ENCODE measurements around the gene KIAA0040.

Gene KIAA0040

DNA sequence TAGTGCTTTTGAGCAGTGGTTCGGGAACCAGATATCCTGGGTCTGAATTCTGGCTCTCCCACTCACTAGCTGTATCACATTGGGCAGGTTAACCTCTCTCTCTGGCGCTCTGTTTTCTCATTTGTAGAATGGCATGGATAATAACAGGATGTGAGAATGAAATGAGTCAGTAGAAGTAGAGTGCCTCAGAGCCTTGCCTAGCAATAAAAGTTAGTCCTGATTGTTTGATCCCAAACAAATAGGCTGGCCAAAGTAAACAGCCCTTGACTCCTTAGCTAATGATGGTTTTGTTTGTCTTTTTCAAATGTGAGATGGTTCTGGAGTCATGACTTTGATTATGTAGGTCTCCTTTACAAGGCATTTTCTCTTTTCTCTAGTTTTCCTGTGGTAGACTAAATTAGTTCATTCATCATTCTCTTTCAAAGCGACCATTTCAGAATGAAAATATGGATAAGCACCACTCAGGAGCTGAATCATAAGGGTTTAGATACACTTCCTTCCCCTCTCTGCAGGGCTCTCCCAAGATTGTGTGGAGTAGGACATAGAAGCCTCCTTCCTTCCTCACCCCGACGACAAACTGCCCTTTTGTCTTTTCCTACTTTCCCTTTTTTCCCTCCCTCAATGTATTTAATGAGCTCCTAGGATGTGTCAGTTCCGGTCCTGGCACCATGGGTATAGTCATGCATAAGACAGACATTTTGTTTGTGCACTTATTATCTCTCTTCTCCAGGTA, 23.1 kb downstream of the KIAA0040 start:
- DNase-seq, result no peak

DNA sequence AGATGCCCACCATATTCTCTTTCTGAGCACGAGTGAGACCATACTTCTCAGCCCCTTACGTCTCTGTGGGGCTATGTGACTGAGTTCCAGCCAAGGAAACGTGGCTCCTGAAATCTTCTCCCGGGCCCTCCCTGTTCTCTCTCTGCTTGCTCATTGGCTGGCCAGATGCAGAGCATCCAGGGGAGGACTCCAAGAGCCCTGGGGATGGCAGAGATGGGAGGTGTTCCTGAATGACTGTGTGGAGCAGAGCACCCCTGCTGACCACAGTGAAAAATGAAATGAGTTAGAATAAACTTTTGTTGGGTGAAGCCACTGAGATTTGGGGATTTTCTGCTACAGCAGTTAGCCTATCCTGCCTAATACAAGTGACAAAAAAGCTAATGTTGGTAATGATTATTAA, 23.8 kb downstream of the KIAA0040 start:
- no peak for DNase-seq

DNA sequence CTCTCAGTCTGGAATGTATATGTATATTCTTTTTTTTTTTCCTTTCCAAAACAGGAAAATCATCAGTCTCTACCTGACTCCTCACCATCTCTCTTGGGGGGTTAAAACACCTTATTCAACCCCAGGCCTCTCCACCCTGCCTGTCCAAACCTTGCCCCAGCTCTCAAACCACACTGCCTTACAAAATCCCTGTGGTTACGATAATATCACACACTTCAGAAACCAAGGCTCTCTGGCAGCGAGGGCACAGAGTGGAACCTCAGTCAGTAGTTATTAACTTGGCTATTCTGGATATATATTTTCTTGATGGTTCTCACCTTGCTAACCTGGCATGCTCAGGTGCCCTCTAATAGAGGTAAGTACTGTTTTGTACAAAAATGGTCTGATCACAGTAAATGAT, 24.7 kb downstream of the KIAA0040 start:
- DNase-seq, result no peak

DNA sequence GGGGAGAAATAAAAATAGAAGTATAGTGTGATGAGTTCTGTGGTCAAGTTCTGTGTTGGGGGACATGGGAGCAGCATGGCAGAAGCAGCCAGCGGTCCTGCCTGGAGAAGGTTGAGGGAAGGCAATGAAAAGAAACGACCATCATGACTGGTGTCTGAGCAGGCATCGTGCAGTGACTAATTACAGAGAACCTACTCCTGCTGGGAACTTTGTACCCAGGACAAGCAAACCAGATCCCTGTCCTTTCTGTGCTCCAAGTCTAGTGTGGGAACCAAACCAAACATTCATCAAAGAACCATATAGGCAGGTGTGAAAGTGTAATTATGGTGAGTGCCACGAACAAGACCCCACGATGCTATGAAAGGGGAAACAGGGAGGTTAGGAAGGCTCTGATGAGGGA, 25.8 kb downstream of the KIAA0040 start:
- DNase-seq, result no peak

DNA sequence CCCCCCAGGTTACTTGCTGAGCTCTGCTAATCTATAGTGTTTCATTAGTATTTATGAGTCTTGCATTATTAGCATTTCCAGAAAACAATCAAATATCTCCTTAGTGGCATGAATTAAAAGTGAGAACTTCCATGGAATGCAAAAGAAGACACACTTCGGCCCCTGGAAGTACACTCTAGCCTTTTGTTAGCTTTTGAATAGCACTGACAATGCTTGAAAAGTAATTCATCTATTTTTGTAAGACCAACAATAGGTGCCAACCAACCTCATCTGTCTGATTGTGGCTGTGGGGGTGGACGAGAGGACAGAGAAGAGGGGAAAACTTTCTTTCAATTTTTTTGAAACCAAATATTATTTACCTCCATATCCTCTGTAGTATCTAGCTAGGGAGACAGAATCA, 27.8 kb downstream of the KIAA0040 start:
- no peak for DNase-seq

DNA sequence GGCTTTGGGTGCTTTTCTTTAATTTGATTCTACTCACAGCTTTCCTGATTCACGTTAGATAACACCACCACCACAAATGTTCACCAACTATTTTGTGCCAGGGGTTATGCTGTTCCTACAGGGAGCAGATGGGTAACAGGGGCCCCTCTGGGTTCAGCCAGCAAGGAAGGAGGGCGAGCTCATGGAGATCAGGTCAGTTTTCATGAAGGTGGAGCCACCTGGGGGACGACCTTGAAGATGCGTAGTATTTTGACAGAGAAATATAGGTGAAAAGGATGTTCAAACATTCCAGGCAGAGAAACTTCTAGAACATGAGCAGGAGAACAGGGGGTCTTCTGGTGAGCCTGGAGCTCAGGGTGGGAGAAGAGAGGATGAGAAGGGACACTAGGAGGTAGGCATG, 28.9 kb downstream of the KIAA0040 start:
- DNase-seq, result no peak

DNA sequence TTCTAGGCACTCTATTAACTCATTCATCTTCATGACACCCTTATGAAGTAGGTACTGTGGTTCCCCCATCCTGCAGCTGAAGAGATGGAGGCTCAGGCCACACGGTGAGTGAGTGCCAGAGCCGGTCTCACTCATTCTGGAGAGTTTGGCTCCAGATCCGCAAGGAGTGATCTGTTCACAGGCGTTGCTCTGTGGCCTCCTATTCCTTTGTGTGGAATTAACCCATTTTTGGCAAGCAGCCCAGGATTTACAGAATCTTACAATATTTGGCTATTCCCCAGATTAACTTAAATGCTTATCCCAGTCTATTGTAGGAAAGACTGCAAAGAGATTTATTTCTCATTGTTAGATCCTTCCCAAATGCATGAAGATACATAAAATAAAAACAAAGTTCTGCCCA, 29.6 kb downstream of the KIAA0040 start:
- DNase-seq, result no peak

DNA sequence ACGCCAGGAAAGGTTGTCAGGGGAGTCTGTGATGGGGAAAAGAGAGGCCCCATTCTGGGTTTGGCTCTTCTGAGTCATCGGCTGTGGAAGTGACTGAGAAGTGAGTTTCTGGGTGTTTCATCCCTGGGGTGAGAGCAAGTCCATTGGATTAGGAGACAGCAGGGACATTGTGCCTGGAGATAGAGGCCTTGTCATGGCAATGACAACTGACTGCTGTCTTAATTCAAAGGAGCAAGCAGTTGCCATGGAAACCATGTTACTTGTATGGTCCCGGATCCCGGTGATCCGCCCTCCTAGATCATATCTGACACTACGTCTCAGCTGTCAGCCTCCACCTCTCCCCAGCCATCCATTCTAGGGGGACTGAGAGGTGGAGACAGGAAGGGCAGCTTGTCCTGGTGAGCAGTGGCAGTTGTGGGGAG, 34.4 kb downstream of the KIAA0040 start:
- DNase-seq, result no peak

DNA sequence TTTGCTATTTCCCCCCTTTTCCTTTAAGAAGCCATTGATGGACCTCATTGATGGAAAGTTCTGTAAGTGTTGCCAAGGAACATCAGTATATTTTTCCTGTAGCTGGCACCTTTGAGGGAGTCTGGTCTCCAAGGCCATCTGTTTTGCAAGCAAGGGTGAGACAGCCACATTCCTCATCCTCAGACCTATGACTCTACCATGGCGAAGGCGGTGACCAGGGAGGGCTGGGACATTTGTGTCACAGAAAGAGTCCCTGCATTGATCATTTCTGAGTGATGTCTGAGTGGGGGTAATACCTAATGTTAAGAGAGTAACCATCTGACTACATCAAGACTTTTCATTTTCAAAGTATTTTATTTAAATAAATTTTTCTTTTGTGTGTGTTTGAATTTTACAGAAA, 35.4 kb downstream of the KIAA0040 start:
- no peak for DNase-seq

DNA sequence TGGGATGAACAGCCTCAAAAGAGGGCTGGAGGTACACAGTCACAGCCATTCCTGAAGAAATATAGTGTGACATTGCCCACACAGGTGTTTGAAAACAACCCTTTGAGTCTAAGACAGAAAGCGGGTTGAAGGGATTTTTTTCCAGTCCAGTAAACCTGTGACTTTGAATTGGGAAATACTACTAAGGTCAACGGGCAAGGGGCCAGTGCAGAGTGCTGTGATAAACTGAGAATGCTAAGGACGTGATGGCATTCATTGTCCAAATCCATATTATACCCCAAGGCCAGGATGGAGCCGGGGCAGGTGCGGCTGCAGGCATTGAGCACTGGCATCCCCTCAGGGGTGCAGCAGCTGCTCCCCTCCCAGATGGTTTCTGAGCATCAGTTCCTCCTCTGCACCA, 36.6 kb downstream of the KIAA0040 start:
- no peak for DNase-seq

DNA sequence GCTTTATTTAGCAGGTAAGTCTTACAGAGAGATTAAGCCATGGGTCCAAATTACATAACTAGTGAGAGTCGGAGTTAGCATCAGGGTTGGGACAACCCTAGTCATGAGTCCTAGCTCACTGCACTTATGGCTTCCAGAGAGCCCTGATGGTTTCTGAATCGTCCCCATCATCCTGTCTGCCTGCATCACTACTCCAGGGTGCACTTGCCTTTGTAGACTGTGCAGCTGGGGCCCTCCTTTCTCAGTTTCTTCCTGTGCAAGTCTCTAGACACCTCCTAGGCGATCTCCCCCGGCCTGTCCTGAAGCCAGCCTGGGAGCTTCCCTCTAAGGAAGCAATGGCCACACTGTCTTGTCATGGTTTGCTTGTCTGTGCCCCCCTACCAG, 37.1 kb downstream of the KIAA0040 start:
- no peak for DNase-seq

DNA sequence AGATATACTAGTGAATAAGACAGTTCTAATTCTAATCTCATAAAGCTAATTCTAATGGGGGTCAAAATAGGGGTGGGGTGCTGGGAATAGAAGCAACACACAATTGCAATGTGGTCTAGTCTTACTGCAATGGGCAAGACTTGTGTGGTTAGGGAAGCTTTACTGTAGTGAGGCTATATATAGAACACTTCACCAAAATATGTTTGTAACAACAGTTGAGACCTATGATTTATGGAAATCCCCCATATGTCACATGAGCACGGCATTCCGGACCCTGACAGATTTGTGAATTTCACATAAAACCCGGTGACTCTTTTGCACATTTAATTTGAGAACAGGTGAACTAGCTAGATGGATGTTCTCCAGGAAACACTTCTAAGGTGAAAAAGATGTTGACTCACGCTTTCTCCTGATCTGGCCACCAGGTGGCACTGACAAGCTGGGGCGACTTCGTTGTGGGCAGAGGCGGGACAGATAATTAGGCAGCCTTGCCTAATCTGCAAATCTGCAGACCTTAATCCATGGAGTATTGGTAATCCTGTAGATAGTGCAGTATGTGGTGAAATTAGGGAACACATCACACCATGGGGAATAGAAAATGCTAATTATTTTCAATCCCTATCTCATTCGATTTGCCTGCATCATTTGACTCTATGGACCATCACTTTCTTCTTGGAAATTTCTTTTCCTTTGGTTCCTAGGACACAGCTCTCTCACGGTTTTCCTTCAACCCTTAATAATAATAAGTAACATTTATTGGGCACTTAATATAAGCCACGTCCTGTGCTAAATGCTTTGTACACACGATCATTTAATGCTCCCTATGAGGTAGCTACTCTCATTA, 37.7 kb downstream of the KIAA0040 start:
- no peak for DNase-seq

DNA sequence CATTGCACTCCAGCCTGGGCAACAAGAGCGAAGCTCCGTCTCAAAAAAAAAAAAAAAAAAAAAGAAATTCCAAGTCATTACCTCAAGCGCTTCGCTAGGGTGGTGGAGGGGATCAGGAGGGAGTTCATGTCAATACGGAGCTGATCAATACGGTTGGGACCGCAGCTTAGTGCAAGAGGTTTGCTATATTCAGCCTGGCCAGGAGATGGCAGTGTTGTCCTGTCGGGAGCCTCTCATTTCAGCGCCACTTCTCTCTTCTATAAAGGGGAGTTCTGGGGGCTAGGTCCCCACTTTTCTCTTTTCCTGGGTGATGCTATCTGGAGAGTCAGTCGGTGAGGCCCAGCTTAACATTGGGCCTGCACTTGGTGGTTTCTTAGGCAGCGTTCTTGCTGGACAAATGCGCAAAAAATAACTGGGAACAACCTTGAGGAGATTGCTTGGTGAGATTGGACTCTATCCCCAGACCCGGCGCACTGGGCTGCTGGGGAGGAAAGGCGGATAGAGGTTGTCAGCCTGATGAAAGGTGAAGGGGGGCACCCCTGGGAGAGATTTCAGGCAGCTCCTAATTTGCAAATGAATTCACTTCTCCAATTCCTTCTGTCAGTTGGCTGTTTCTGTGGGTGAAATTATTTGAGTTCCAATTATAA, 40.4 kb downstream of the KIAA0040 start:
- no peak for DNase-seq

DNA sequence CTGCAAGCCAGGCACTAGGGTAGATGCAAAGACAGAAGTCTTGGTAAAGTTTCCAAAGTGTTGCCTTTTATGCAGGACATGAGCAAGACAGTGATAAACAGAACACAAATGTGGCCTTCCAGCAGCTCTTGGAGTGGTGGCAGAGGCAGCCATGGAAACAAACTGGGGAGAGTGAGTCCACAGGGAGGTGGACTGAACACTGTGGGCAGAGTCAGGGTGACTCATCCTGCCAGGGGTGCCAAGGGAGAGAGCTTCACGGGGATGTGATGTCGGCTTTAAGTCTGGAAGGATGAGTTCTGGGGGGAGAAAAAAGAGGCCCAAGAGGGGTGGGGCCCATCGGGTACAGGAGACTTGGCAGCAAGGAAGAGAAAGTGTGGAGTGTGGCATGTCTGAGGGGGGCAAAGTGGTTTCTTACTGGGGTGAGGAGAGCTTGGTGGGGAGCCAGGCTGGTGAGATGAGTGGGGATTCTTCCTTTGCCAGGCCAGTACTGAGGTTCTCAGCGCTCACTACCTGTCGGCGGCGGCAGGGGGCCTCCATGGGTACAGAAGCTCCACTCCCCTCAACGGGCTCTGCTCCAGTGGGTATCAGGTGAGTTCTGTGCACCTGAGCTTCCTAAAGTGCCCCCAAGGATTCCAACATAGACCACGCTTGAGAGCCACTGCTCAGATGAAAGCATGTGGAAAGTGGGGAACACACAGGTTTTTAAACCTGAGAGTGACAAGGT, 41.8 kb downstream of the KIAA0040 start:
- DNase-seq, result no peak

DNA sequence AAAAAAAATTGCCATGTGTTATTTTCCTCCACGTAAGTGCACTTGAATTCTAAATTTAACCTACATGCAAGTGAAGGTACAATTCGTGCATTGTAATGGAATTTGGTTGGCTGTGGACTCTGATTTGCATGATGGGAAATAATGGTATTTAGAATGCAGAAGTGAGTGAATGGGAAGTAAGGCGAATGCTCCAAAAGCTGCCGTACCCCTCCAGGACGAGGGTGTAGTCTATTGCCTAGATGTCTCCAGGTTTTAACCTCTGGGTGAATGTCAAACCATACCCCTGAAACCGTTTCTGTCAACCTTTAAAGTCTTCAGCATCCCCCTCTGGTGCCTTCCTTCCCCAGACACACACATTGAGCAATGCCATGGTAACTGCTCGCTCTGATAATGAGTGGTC, 44.5 kb downstream of the KIAA0040 start:
- no peak for DNase-seq

DNA sequence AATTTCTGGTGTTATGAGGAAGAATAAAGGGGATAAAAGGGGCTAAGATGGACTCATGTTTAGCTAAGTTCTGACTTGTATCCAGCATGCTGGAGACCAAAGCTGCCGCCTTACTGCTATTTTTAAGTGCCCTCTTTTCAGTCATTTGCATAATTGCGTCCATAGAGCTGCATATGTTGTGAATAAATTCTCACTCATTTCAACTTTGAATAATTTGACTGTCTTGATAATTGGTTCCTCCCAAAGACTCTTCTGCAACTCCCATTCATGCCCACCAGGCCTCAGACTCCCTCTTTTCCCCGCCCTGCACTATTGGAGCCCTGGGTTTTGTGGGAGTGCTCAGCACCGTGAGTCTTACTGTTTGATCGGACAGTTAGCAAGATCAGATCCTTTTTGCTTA, 45.0 kb downstream of the KIAA0040 start:
- no peak for DNase-seq

DNA sequence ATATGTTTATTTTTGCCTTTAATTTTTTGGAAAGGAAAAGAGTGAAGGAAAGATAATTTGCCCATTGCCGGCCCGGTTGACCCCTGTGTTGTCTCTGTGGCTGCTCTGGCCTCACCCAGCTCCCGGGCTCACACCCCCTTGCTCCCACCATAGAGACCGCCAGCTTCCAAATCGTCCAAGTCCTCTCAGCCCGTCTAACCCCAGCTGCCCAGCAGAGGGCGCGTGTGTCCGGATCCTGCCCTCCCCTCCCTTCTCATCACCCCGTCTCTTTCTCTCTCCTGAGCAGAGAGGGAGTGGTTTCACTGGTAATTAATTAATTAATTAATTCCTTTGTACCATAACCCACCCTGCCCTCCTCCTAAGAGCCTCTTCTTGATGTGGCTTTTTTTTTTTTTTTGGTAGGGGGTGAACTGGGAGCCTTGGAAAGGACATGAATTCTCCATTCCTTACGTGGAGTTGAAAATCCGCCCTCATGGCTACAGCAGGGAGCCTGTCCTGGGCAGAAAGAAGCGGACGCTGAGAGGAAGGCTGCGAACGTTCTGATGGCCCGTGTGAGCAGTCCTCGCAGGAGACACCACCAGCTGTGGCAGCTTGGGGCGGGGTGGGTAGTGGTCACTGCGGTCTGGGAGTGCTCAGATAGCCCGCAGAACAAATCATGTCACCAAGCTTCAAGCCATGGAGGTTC, 45.9 kb downstream of the KIAA0040 start:
- DNase-seq, result peak; percentile 69

DNA sequence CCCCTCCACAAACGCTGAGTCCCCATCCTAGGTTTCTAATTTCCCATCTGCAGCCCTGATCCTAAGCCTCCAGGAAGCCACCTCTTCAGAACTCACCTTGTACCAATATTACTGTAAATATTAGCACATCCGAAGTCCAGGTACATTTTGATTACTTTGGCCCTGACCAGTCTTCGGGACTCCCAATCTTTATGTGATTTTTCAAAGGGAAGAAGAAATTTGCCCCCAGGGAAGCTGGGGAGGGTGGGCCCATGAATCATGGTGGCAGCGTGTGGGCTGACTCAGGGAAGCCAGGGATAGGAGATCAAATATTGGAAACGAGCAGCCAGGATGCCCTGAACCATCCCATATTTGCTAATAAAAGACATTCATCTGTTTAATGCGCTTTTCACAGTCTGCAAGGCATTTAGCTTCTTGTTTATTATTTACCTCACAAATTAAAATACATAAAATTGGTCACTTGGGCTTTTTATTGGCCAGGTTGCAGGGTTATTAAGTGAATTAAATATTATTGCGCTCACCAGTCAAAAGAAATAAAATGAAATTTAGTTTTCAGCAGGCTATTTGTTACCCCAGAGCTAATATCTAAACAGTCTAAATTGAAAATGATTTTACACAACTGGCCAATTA, 46.6 kb downstream of the KIAA0040 start:
- DNase-seq, result no peak

DNA sequence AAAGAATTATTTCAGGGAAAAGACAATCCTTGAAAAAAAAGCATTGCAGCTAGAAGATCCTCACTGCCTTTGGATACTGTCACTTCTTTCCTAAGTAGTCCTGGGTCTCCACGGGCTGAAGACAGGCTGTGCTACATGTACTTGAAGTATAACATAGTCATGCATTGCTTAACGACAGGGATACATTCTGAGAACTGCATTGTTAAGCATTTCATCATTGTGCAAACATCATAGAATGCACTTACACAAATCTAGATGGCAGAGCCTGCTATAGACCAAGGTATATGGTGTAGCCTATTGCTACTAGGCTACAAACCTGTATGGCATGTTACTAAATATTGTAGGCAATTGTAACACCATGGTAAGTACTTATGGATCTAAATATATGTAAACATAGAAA, 54.0 kb downstream of the KIAA0040 start:
- DNase-seq, result no peak

DNA sequence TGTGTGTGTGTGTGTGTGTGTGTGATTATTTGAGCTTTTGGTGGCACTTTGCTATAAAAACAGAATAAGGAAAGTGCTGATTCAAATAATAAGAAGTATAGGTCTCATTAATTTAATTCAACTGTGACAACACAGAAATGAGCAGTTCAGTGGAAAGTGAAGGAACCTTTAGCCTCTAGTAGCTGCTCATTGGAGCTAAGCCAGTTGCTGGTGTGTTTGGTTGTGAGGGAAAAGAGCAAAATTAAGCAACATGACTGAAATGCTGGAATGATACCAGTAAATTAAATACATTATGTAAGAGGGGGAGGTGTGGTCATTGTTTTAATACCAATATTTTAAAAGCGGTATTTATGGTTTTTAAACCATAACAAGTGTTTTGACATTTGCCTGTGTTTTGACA, 55.2 kb downstream of the KIAA0040 start:
- no peak for DNase-seq

DNA sequence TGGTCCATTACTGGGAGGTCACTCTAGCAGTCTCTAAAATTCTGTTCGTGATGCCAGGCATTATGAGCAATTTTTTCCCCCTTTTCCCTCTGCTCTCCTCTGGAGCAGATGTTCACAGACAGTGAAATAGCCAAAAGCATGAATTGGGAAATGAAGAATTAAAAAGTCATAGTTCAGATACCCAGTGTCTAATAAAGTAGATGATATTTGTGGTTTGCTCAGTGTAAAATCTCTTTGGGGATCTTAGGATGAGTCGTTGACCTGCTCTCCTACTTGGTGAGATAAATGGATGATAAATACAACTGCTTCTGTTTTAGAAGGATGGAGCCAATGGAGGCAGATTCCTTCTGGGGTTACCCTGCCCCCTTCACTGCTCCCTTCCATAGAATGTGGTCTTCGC, 56.3 kb downstream of the KIAA0040 start:
- no peak for DNase-seq

DNA sequence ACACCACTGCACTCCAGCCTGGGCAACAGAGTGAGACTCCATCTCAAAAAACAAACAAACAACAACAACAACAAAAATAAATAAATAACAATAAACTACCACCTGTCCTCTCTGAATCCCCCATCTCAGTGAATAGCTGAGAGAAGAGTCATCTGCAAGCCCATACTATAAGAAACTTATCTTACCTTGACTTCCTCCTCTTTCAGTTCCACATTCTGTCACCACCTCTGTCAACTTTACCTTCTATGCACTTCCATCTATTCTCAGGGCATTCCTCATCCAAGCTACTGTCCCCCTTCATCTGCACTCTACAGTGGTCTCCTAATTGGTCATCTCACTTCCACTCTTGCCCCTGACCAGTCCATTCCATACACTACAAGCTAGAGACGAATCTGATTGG, 58.1 kb downstream of the KIAA0040 start:
- DNase-seq, result no peak

Measured in 8988T (cell line).